PC-9 (cell line): Measurements from ENCODE around the gene KCNN3. TPM values are rescaled to one million over a fixed set of nuclear protein-coding genes. Genes with fewer than 3 reads are reported as not detected.

Experiments
- BruUV-seq: library from RNA; stranded (reverse); fragments of 400-500 nt; replicated peaks from 2 replicates; lab custom pipeline; 2021; lab: Mats Ljungman, UMichigan
- CTCF ChIA-PET: fragments of 300-600 bp; sonication (Branson Sonifier 250); formaldehyde crosslinking; loops from one replicate; lab custom pipeline; 2022; ENCODE audit warnings: antibody characterized with exemption; lab: Charles Lee
- POLR2A ChIA-PET: fragments of 300-600 bp; sonication (Branson Sonifier 250); formaldehyde crosslinking; loops from one replicate; lab custom pipeline; 2022; ENCODE audit warnings: antibody characterized with exemption; ENCODE audit not compliant: unreplicated experiment; lab: Charles Lee
- DNase-seq, 2 experiments: peaks; one replicate each; pipeline versions ENCODE4 v3.0.0 to v3.0.0-alpha.2; 2015 to 2022; ENCODE audit warnings: mixed read lengths in 1 of 2
- H2AFZ ChIP-seq: fragments of 200-600 bp; sonication (generic); 2 replicates; pipeline ENCODE4 v1.8.1; 2017; ENCODE audit warnings: antibody characterized with exemption
- H3F3A ChIP-seq: fragments of 200-600 bp; sonication (generic); 2 replicates; pipeline ENCODE4 v1.8.1; 2017; ENCODE audit warnings: antibody characterized with exemption, mild to moderate bottlenecking, low read depth; ENCODE audit not compliant: insufficient read depth
- H3K27ac ChIP-seq: fragments of 200-600 bp; sonication (generic); 2 replicates; pipeline ENCODE4 v1.6.1; 2016; ENCODE audit warnings: mixed run types
- H3K27me3 ChIP-seq: fragments of 200-600 bp; sonication (generic); 2 replicates; pipeline ENCODE4 v1.6.1; 2016; ENCODE audit warnings: low read depth, mixed run types; ENCODE audit not compliant: insufficient read depth
- H3K36me3 ChIP-seq: fragments of 200-600 bp; sonication (generic); 2 replicates; pipeline ENCODE4 v1.6.1; 2016; ENCODE audit warnings: low read depth, mixed run types
- H3K4me1 ChIP-seq: fragments of 200-600 bp; sonication (generic); replicated peaks from 2 replicates; pipeline ENCODE4 v1.6.1; 2016; ENCODE audit warnings: mixed run types; ENCODE audit not compliant: insufficient read depth
- H3K4me2 ChIP-seq: fragments of 200-600 bp; sonication (generic); 2 replicates; pipeline ENCODE4 v1.6.1; 2017; ENCODE audit warnings: mixed run types
- H3K4me3 ChIP-seq: fragments of 200-600 bp; sonication (generic); 2 replicates; pipeline ENCODE4 v1.6.1; 2016; ENCODE audit warnings: mixed run types
- H3K79me2 ChIP-seq: fragments of 200-600 bp; sonication (generic); 2 replicates; pipeline ENCODE4 v1.6.1; 2017; ENCODE audit warnings: low read depth, mixed run types
- H3K9me2 ChIP-seq: fragments of 200-600 bp; sonication (generic); 2 replicates; pipeline ENCODE4 v1.8.1; 2017; ENCODE audit warnings: mild to moderate bottlenecking; ENCODE audit not compliant: insufficient read depth
- H3K9me3 ChIP-seq: fragments of 200-600 bp; sonication (generic); 2 replicates; pipeline ENCODE4 v1.8.1; 2016; ENCODE audit warnings: low read depth; ENCODE audit not compliant: insufficient read depth
- H4K20me1 ChIP-seq: fragments of 200-600 bp; sonication (generic); 2 replicates; pipeline ENCODE4 v1.8.1; 2017; ENCODE audit not compliant: insufficient read depth
- EZH2 ChIP-seq: fragments of 200-600 bp; sonication (generic); IDR thresholded peaks from 2 replicates; pipeline ENCODE4 v1.8.0; 2017; ENCODE audit warnings: antibody characterized with exemption, low read depth
- intact Hi-C: fragments of 100-400 bp; cut with micrococcal nuclease; formaldehyde crosslinking; loops from one replicate; pipeline ENCODE4 v1.10.0; 2022; ENCODE audit not compliant: unreplicated experiment
- total RNA-seq: library from RNA; stranded (reverse); gene quantifications from 2 replicates; pipeline ENCODE4 v1.2.3, GENCODE V29; 2021
- TF ChIP-seq, protein P1 (sequence below): fragments of 200-600 bp; sonication (generic); conservative IDR thresholded peaks from 2 replicates; pipeline ENCODE4 v1.6.1; 2017; ENCODE audit warnings: mixed run types, antibody characterized with exemption, mild to moderate bottlenecking, moderate library complexity

Gene KCNN3
- total RNA-seq, 1 experiment from 2014 or later, result 1.1 TPM

DNA sequence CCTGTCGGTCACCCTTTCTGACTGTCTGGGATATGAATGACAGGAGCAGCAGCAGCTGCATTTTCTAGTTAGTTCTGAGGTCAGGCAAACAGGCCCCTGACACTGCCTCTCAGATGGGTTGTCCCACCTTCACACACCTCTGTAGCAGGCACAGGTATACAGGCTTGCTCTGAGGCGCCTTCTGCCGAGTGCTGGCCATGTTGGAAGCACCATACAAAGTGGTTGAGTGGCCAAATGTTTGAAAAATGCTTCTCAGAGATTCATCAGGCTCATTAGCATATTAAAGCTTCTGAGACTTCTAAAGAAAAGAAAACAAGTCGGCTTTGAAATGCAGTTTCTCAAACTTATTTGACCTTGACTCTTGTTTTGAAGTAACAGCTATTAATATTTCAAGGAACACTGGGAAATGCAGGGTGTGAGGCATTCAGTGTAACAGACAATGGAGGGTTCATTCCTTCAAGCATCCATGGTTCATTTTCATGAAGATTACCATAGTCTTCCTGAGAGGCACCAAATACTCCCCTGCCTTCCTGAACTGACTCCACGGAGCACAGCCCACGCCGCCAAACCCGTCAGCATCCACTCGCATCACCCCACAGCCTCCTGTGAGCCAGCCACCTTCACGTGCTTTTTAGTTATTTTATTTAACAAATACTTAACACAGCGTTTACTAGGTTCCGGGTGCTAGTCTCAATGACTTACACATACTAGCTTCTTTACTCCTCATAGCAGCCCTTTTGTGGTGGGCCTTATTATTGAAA, 81.8 kb downstream of the KCNN3 start:
- no peak overlapping the region for H3K4me3 ChIP-seq
- intact Hi-C loops, result no loop called here
- H3K36me3 ChIP-seq, result no peaks in the 10 kb centered on the region
- H3F3A ChIP-seq, result no peaks in the 10 kb centered on the region
- H2AFZ ChIP-seq, result no peak overlapping the region
- H3K4me2 ChIP-seq, result no peak overlapping the region
- no peak overlapping the region for H3K27ac ChIP-seq
- peaks cover 67% of the 10 kb centered on the region for H3K27me3 ChIP-seq
- no peak for DNase-seq
- no peaks in the 10 kb centered on the region for H3K4me1 ChIP-seq
- no peaks in the 10 kb centered on the region for H3K9me2 ChIP-seq
- no peaks in the 10 kb centered on the region for H4K20me1 ChIP-seq
- ChIA-PET POLR2A (interaction anchor here (0.6 kb wide), 1 partner anchor 87 kb away, joined by 3 read pairs; no protein-coding TSS in a partner anchor), CTCF (no interaction called here)
- no peak for TF ChIP-seq EZH2
- TF ChIP-seq, protein P1, sequence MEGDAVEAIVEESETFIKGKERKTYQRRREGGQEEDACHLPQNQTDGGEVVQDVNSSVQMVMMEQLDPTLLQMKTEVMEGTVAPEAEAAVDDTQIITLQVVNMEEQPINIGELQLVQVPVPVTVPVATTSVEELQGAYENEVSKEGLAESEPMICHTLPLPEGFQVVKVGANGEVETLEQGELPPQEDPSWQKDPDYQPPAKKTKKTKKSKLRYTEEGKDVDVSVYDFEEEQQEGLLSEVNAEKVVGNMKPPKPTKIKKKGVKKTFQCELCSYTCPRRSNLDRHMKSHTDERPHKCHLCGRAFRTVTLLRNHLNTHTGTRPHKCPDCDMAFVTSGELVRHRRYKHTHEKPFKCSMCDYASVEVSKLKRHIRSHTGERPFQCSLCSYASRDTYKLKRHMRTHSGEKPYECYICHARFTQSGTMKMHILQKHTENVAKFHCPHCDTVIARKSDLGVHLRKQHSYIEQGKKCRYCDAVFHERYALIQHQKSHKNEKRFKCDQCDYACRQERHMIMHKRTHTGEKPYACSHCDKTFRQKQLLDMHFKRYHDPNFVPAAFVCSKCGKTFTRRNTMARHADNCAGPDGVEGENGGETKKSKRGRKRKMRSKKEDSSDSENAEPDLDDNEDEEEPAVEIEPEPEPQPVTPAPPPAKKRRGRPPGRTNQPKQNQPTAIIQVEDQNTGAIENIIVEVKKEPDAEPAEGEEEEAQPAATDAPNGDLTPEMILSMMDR, result no peak
- H3K9me3 ChIP-seq, result no peaks in the 10 kb centered on the region
- no TSS peak for BruUV-seq
- H3K79me2 ChIP-seq, result no peaks in the 10 kb centered on the region

DNA sequence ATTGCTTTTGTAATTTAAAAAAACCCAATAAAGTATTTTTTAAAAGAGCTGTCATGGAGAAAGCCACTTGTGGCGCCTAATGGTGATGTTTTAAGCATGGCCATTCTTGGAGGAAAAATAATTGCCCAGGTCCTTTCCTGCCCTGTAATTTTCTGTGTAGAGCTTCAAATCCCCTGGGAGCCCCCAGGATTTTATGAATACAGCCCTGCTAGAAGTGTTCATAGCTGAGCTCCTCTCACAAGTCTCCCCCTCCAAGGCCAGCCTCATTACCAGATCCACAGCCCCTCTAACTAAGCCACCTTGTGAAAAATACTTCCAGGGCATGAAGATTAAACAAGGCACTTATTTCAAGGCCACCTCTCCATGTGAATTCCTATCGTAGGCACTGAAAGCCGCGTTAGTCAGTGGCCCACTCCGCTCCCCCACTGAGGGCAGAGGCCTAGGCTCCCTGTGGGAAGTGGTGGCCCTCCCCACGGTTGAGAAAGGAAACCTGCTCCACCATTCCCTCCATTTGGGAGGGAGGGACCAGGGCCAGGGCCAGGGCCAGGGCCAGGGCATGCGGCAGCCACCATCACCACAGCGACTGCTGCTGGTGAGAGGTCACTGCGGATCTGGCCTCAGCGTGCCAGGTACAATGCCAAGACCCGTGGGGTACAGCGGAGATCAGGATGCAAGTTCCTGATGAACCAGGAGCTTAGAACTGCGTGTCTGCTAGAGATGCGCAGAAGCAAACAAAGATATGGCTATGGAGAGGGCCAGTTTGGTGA, 83.1 kb downstream of the KCNN3 start:
- Histone ChIP-seq H3K9me3 (no peaks in the 10 kb centered on the region), H3K4me3 (no peak overlapping the region), H2AFZ (no peak overlapping the region), H4K20me1 (no peaks in the 10 kb centered on the region), H3K27me3 (peaks cover 66% of the 10 kb centered on the region), H3K79me2 (no peaks in the 10 kb centered on the region), H3K27ac (no peak overlapping the region), H3K4me2 (no peak overlapping the region), H3K4me1 (no peaks in the 10 kb centered on the region), H3K36me3 (no peaks in the 10 kb centered on the region), H3K9me2 (no peaks in the 10 kb centered on the region), H3F3A (no peaks in the 10 kb centered on the region)
- POLR2A ChIA-PET, result no interaction called here
- no TSS peak for BruUV-seq
- intact Hi-C loops, result no loop called here
- CTCF ChIA-PET, result no interaction called here
- TF ChIP-seq EZH2, result no peak
- TF ChIP-seq, protein P1, result no peak
- DNase-seq, result no peak

DNA sequence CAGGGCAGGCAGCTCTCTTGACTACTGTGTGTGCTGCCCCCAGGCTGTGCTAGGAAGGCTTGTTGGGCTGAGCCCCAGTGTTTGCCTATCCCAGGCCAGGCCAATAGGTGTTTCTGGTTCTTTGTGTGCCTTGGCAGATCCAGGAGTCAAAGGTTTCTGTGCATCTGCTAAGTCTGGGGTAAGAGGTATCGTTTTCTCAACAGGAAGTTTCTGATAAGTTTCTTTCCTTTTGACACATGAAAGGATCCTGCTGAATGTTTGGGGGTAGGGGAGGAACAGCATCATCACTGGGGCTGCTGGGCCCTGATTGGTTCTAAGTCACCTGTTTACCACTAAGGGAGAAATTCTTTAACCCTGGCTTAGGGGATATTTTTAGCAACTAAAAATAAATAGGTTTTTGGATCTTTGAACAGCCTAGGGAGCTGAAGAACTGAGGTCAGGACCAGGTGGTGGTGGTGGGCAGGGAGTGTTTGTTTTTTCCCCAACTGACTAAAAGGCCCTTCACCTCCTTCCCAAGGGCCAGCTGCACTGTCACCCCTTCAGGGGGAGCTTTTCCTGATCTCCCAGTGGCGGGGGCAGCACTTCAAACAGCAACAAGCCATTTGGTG, 85.1 kb downstream of the KCNN3 start:
- TF ChIP-seq, protein P1, result no peak
- TF ChIP-seq EZH2, result no peak
- H3K79me2 ChIP-seq, result no peaks in the 10 kb centered on the region
- H3K9me2 ChIP-seq, result no peaks in the 10 kb centered on the region
- intact Hi-C loops, result no loop called here
- no peaks in the 10 kb centered on the region for H3K9me3 ChIP-seq
- H3K4me2 ChIP-seq, result no peak overlapping the region
- no TSS peak for BruUV-seq
- no peak overlapping the region for H3K27ac ChIP-seq
- DNase-seq, result no peak
- POLR2A ChIA-PET, result no interaction called here
- H3K4me1 ChIP-seq, result no peaks in the 10 kb centered on the region
- H3F3A ChIP-seq, result no peaks in the 10 kb centered on the region
- no peaks in the 10 kb centered on the region for H3K36me3 ChIP-seq
- peaks cover 63% of the 10 kb centered on the region for H3K27me3 ChIP-seq
- H3K4me3 ChIP-seq, result no peak overlapping the region
- CTCF ChIA-PET, result no interaction called here
- H2AFZ ChIP-seq, result no peak overlapping the region
- no peaks in the 10 kb centered on the region for H4K20me1 ChIP-seq
